GM21717 (cell line): Measurements from ENCODE around the gene GADD45A.
A peak's percentile ranks its signal among the peaks of the same experiment; 100 is the strongest.
"Not testable (repeated sequence)": the region's sequence is repeated elsewhere in the genome, so short reads cannot be mapped to it uniquely, and the experiment has no call there.

Experiments
- ATAC-seq: cut with Tn5 transposase; IDR thresholded peaks from one replicate; pipeline ENCODE4 v1.9.1; 2021; ENCODE audit warnings: mild to moderate bottlenecking, moderate library complexity; ENCODE audit not compliant: unreplicated experiment

The GADD45A gene

DNA sequence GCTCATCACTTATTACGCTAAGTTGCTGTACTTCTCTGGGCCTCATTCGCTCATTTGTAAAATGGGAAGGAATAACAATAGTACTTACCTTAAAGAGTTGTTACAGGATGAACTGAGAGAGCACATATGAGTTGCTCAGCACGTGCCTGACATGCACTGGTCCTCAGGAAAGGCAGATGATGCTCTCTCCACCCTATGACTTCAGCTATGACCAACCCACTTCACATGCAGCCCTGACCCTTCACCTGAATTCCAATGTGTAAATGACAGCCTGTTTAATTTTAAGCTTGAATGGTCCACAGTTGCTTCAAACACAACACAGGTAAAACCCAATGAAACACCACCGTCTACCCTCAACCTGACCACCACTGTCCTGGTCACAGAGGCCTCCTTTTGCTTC is 32.9 kb downstream of the GADD45A start:
- ATAC-seq: no peak

DNA sequence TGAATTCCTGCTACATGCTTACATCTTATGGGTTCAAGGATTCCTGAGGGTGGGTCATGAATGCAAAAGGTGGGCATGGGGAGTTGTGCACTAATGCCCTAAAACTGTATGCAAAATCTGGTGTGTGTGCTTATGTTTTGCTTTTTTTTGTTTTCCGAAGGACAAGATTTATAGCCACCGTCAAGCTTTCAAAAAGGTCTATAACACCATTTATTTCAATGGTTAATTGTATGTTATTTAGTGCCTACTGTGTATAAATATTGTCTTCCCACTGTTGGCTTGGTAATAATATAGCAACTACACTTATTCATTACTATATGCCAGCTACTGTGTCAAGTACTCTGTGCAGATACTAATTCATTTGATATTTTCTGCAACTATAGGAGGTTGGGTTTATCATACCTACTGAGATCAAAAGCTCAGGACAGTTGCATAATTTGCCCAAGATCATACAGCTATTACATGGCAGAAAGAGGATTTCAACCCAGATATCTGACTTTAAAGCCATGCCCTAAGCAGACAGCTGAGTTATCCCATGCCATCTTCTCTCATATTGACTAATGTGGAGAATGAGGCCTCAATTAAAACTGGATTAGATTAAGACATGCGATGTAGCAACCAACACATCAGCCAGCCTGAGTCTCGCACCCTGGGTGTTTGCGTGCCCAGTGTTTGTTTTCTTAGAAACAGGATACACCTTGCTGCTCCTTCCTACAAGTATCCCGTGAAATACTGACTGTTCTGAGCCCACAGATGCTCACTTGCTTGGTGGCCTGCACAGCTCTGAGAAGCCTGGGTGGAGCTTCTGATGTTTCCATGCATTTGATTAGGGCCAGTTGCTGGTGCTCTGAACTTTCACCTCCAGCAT is 34.6 kb downstream of the GADD45A start:
- ATAC-seq: no peak

DNA sequence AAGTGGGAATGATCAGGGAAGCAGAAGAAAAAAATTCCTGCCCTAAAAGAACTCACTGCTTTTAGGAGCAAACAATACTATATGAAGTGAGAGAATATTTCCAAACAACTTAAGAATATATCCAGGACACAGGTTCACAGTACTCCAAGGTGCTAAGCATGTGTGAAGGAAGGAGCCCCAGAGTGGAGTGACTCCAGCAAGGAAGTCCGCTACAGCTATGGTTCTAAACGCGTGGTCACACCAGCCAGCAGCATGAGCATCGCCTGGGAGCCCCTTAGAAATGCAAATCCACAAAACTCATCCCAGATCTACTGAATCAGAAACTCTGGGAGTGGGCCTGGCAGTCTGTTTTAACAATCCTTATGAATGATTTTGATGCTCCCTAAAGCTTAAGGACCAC is 36.1 kb downstream of the GADD45A start:
- no peak for ATAC-seq

DNA sequence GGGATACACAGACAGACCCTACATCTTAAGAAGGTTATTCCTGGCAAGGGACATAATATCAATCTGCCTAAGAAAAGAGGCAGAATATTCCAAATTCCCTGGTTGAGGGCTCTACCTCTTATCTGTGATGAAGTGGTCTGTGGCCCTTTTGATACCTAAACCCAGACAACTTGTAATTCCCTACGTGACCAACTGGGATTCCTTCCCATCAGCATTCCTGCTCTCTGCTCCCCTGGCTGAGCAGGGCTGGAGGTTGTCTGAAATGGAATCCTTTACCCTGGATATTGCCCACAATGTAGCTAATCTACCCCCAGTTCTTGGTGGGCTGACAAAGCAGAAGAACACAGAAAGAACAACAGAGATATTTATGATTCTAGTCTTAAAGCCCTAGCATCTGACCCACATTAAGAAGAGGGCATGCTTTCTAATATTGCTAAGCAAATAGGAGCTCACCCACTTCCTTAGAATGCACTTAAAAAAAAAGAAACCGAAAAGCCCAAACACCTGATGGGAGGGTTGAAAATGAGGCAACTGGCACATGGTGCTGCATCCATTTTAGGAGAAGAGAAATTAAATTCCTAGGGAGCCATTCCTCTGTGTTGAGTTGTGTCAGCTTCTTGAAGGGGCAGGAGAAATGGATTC is 36.8 kb downstream of the GADD45A start:
- ATAC-seq: no peak

DNA sequence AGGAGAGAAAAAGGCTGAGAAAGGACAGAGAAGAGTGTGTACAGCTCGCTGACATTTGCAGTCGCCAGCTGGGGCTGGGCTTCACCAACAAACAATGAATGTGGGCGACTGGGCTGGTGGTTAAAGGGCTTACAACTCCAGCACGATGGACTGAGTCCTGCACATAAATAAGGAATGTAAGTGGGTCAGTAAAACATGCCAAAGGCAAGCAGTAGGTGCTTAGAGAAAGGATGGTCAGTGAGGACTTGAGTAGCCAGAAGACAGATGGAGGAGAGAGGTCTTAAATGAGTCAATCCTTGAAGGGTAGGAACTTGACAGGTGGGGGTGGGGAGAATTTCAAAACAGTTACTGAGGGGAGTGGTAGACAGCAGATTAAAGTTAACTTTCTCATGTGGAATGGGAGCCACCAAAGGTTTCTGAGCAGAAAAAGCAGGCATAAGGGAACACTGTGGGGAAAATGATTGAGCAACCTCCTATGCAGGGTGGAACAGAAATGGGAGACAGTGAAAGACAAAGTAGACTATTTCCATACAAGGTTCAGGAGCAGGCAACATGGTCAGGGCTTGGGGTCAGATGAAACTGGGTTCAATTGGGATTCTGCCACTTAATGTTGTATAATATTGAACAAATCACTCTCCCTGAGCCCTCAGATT is 37.4 kb downstream of the GADD45A start:
- no peak for ATAC-seq

DNA sequence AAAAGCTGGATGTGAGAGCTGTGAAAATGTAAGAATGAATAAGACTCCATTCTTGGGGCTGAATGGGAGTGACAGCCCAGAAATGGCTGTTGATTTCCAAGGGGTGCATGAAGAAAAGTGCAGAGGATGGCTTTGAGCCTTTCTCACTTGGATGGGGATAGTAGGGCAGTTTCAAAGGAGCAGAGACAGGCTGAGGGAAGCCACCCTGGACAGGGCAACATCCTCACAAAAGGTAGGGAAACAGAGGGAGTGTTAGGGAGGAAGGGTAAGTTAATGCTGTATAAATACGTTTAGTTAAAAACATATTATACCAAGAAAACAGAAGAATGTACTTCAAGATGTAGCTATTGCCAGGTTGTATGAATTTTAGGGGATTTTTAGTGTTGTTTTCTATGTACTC is 38.1 kb downstream of the GADD45A start:
- ATAC-seq: no peak

DNA sequence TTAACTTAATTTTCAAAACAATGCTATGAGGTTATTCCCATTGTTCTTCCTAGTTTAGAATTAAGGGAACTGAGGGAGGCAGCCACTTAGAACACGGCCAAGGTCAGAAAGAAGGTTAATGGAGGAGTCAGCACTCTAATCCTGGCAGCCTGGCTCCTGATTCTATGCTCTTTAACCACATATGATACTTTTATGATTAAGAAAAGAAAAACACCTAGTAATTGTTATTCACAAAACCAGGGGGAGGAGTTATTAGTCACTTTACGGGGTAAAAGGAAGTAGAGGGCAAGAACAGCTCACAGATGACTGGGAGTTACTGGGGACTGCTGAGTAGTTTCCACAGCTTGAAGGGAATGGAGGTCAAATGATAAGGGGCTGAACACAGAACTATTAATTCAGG is 38.6 kb downstream of the GADD45A start:
- ATAC-seq: peak; percentile 79

DNA sequence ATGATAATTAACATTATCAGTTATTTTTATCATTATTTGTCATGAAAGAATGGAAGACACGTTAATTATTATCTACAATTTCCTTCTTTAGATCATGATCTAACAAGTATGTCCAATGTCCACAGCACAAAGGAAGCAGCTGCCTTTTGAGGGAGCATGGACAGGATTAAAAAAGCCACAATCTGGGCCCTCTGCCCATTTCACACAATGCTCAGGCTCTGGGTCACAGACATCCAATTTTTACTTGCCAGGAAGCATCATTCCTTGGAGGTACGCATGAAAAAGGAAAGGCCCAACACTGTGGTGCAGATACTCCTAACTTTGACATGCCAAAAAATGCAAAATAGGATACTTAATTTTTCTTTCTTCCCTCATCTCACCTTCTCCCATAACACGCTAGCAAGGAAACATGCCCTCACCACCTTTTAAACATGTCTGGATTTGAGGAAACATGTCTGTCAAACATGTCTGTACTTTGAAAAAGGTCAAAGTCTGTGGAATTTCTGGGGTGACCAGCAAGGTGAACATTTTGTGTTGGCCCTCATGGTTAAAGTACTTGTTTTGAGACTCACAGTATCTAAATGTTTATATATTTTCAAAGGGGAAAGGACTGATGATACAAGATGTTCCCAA is 40.0 kb downstream of the GADD45A start:
- ATAC-seq: no peak

DNA sequence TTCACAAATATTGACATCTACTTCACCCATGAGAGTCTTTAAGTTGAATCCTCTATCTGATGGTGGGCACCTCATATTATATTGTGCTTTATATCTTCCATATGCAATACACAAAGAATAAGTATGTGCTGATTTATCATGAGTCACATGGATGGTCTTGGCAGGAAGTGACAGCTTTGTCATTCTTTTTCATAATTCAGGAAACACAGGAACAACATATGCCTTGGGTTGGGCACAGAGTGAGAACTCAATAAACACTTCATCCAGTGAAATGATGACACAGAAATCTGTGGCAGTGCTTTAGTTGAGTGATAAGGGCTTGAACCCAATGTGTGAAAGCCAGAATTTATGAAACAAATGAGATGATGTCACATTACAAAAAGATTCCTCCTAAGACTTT is 41.2 kb downstream of the GADD45A start:
- ATAC-seq: no peak

DNA sequence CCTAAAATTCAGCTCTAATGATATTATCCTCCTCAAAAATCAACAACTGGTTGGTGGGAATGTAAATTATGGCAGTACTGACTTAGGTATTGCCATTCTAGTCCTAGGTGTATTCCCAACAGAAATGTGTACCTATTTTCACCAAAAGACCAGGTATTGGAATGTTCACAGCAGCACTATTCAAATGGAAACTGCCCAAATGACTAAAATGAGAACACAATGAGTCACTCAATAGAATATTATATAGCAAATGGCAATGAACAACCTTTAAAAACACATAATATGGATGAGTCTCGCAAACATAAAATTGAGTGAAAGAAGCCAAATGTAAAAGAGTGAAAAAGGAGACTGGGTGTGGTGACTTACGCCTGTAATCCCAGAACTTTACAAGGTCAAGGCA is 44.9 kb downstream of the GADD45A start:
- ATAC-seq: no peak

DNA sequence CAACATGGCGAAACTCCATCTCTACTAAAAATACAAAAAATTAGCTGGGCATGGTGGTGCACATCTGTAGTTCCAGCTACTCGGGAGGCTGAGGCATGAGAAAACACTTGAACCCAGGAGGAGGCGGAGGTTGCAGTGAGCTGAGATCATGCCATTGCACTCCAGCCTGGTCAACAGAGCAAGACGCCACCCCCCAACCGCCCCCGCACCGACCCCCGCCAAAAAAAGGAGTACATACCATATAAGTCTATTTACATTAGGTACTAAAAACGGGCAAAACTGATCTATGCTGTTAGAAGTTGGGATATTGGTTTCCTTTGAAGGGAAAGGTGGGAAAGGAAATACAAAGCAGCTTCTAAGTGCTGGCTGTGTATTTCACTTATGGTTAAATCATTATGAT is 45.3 kb downstream of the GADD45A start:
- ATAC-seq: not testable (repeated sequence)

DNA sequence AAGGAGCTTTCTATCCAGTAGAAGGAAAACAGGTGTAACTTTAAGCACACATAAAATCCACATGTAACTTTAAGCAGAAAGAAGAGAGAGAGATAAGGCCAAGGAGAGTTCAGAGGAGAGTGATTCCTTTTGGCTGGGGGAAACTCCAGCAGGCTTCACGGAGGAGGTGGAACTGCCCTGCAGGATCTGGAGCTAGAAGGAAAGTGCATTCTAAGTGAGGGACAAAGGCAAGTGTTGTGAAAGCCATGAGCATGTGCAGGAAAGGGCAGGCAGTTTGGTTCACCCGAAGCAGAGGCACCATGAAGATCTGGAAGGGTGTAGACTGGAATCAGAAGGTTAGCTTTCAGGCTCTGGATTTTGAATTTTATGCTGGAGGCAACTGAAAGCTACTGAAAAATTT is 46.3 kb downstream of the GADD45A start:
- ATAC-seq: no peak

DNA sequence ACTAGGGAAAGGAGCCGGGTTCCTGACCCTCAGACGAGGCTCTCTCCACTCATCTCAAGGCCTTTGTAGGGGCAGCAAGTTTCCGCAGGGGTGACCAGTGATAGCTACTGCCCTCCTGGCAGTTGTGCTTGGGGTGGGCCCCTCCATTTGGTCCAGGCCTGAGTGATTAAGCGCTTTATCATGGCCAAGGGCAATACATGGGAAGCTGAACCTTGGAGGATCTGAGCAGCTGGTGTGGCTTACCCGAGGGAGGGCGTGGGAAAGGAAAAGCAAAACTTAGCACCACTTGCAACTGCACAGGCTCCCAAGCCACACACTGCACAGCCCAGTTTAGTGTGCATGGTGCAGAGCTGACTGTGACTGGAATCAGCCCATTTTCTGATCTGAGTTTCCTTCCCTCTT is 47.8 kb downstream of the GADD45A start:
- peak; percentile 46 for ATAC-seq

DNA sequence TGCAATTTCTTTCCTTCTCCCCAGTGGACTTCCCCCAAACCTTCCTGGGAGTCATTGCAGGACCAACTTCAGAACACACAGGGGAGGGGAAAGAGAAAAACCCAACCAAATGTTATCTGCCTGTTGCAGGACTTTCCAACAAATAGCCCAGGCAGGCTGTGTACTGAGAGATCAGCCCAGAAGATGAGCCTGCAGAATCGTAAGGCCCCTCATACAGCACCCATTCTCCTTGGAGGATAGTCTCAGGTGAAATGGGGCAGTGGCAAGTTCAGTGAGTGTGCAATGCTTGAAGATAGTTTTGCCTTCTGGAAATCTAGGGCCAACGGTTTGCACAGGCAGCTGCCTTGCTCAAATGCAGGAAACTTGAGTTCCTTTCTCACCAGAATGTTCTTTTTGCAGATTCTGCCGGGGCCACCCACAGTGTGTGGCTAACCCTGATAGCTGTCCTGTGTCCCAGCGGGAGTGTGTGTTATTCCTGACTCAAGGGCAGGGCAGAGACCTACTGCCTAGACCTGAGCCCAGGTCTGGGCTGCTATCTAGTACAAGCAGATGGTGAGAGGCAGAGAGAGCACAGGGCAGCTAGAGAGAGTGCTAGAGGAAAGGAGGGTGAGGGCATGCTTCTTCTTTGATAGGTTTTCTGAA is 48.8 kb downstream of the GADD45A start:
- ATAC-seq: no peak

DNA sequence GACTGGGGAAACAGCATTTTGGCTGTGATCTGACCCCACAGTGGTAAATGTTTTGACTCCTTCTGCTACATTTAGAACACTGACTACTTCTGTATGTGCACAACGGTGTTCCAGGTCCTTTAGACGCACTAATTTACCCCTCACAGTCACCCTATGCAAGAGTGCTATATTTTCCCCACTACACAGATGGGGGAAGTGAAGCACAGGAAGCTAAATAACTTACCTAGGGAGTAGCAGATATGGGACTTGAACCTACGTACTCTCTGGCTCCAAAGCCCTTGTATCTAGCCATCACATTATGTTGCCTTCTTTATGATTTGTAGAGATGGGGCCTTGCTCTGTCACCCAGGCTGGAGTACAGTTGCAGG is 49.3 kb downstream of the GADD45A start:
- no peak for ATAC-seq

DNA sequence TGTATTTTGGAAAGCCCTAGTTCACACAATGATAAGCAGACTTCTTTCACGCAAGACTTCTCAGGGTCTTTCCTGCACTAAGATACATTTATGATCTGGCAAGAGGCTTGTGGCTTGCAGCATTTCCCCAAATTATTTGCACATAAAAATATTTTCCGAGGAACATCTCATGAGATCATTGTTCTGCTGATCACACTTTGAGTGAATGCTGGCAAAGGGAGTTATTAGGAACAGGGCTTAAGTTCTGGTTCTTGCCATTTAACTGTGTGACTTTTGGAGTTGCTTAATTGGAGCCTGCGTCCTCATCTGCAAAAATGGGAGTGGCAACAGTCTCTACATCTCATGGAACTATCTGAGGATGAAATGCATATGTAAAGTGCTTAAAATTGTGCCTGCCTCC is 50.2 kb downstream of the GADD45A start:
- no peak for ATAC-seq

DNA sequence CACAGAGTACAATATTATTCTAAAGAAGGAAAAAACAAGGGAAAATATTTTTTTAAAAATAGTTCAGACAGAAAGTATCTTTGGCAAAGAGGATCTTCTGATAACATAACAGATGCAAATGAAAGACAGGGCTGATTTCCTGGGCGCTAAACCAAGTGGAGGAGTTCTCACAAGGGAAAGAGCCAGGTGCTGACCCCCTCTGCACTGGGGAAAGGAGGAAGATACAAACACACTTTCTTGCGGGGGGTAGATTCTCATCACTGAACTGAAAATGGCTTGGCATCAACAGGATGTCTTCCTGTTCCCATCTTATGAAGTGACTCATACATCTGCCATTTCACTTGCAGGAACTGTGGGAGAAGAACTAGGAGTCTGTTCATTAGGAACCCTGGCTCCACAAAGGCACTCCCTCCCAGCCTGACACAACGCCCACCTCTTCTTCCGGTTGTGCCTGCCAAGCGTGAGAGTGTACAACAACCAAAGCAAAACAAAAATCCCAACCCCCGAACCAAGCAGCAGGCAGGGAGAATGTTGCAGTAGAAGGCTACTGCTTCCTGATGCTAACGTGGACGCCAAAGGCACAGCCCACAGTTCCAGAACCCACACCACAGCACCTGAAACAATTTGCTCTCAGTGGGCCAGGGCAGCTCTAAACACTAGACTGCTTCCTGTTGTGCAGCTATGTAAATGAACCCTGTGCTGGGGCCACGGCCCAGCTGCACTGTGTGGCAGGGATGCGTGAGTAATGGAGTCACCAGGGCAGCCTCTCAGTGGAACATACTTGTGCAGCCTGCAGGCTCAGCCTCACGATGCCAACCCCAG is 51.0 kb downstream of the GADD45A start:
- ATAC-seq: peak; percentile 96

DNA sequence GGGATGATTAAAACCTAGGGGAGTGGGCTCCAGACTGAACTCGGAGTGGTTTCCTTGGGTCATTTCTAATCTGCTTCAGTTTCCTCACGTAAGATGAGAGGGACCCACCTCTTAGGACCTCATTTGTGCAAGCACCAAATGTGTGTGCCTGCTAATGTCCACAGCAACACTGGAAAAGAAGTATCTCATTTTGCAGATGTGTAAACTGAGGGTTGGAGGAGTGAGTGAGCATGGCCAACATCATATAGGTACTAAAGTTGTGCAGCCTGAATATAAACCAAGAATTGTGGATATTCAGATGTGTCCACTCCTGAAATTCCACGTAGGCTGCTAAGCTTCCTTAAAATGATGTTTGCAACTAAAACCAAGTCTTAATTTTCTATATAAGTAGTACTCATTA is 51.7 kb downstream of the GADD45A start:
- ATAC-seq: no peak

DNA sequence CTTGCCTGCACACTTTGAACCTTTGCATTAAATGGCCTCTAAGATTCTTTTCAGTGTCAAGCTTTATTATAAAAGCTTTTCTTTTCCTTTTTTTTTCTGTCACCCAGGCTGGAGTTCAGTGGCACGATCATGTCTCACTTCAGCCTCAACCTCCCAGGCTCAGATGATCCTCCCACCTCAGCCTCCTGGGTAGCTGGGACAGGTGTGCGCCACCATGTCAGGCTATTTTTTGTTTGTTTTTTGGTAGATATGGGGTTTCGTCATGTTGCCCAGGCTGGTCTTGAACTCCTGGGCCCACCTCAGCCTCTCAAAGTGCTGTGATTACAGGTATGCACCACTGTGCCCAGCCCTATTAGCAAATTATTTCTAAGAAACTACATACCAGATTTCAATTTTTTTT is 52.9 kb downstream of the GADD45A start:
- no peak for ATAC-seq
